Fibroblast of the aortic adventitia (primary cell): Measurements from ENCODE around the gene CAMTA1. TPM values are rescaled to one million over a fixed set of nuclear protein-coding genes. Genes with fewer than 3 reads are reported as not detected.

ENCODE experiments used
- DNase-seq: peaks from one replicate; pipeline ENCODE4 v3.0.0-alpha.2; 2010; ENCODE audit warnings: low read depth
- H3K4me3 ChIP-seq: 2 replicates; pipeline ENCODE4 v1.5.1; 2011; ENCODE audit warnings: low read depth, mild to moderate bottlenecking, control low read depth, low read length, moderate library complexity
- CTCF ChIP-seq: IDR thresholded peaks from 2 replicates; pipeline ENCODE4 v1.5.1; 2011; ENCODE audit warnings: mild to moderate bottlenecking, low read length, control low read depth, inconsistent platforms; ENCODE audit not compliant: insufficient read depth
- total RNA-seq: library from RNA; depleted of rRNA; stranded (reverse); fragments of >200 nt; gene quantifications from 2 replicates; pipeline ENCODE4 v1.2.3, GENCODE V29; 2012; ENCODE audit warnings: low replicate concordance

Gene CAMTA1
- total RNA-seq, 1 donor, result 91.9 TPM

- DNase-seq, result no peak
- H3K4me3 ChIP-seq, result no peak overlapping the region
- no peak for TF ChIP-seq CTCF
These were observed 664.5 kb downstream of the CAMTA1 start for GRCh38 chr1:7449750-7450149.

- DNase-seq, result no peak
- TF ChIP-seq CTCF, result no peak
- no peak overlapping the region for H3K4me3 ChIP-seq
These were observed 665.6 kb downstream of the CAMTA1 start for GRCh38 chr1:7450838-7451237.

- no peak for TF ChIP-seq CTCF
- H3K4me3 ChIP-seq, result no peak overlapping the region
- DNase-seq, result no peak
These were observed 667.8 kb downstream of the CAMTA1 start for GRCh38 chr1:7453038-7453437.

- peak; percentile 3 for DNase-seq
- no peak overlapping the region for H3K4me3 ChIP-seq
- TF ChIP-seq CTCF, result peak; percentile 41
These were observed 669.0 kb downstream of the CAMTA1 start for GRCh38 chr1:7454052-7454815.

- H3K4me3 ChIP-seq, result no peak overlapping the region
- DNase-seq, result peak; percentile 22
- no peak for TF ChIP-seq CTCF
These were observed 669.9 kb downstream of the CAMTA1 start for GRCh38 chr1:7454895-7455784.

- no peak overlapping the region for H3K4me3 ChIP-seq
- DNase-seq, result no peak
- no peak for TF ChIP-seq CTCF
These were observed 670.8 kb downstream of the CAMTA1 start for GRCh38 chr1:7455796-7456721.
